ENCODE measurements around the gene CFL1. TPM values are rescaled to one million over a fixed set of nuclear protein-coding genes. Genes with fewer than 3 reads are reported as not detected.
A peak's percentile ranks its signal among the peaks of the same experiment; 100 is the strongest.

The CFL1 gene
- total and polyA plus RNA-seq, 10 of the 15 experiments (the other 5 are each of a cell fraction or from before 2014, with no cell fraction given): 164 to 2,994 (median 1,500) TPM

GRCh38 chr11:65886826-65887722, 29.1 kb upstream of the CFL1 start:
- SMC1A ChIA-PET (ENCODE audit: uncharacterized antibody, unreplicated experiment): interaction anchor here (0.6 to 6.7 kb wide), 9 partner anchors 13 to 98 kb away, joined by 3 to 52 read pairs (median 4); partner anchors contain the start of genes CFL1, FOSL1 and MUS81
- BruUV-seq (replicated peaks): no TSS peak
- ATAC-seq (no peak), DNase-seq (ENCODE audit: low read depth, low spot score) (no peak), FAIRE-seq (no peak)
- RAD21 ChIA-PET (ENCODE audit: unreplicated experiment): interaction anchor here (1.7 to 8.0 kb wide), 6 partner anchors 11 to 105 kb away, joined by 4 to 76 read pairs (median 20); partner anchors contain the start of genes CFL1 and MUS81
- in situ Hi-C loops (cut with MboI) (no loop called here), intact Hi-C loops (cut with micrococcal nuclease; ENCODE audit: unreplicated experiment) (no loop called here)
- H3K4me2 ChIP-seq (ENCODE audit: control insufficient read depth, insufficient read depth): peak overlapping the region; percentile 88
- no peaks in the 10 kb centered on the region for H3K27me3 ChIP-seq (replicated peaks in 1 of 2; ENCODE audit: control insufficient read depth in 2 of 2, insufficient read depth in 2 of 2, low read length in 1 of 2)
- H3K9me3 ChIP-seq (replicated peaks; ENCODE audit: control insufficient read depth, insufficient read depth, low read length): no peaks in the 10 kb centered on the region
- peak overlapping the region; percentile 70; the same call in 1 of the 2 replicates for H3K27ac ChIP-seq (ENCODE audit: control insufficient read depth, insufficient read depth)
- CTCF ChIA-PET: interaction anchor here (0.6 to 11.0 kb wide), 17 partner anchors 12 to 399 kb away, joined by 3 to 167 read pairs (median 7); partner anchors contain the start of genes CFL1, FOSL1, MUS81 and RNASEH2C
- H3K4me1 ChIP-seq (ENCODE audit: control insufficient read depth, insufficient read depth, low read length): peaks cover 23% of the 10 kb centered on the region
- peak overlapping the region; percentile 73 for H3K9ac ChIP-seq (ENCODE audit: control insufficient read depth, insufficient read depth, low read length)
- H3K79me2 ChIP-seq (ENCODE audit: control insufficient read depth, insufficient read depth, low read length): peaks cover 37% of the 10 kb centered on the region
- 68% methylated on average over 13 of the region's 14 CpGs for WGBS (ENCODE audit: insufficient coverage, insufficient replicate concordance, low lambda C conversion rate, missing lambda C conversion rate)
- POLR2A ChIA-PET: interaction anchor here (0.6 to 4.9 kb wide), 10 partner anchors 9 to 143 kb away, joined by 3 to 62 read pairs (median 7); partner anchors contain the start of genes BANF1, CFL1, EIF1AD and MUS81
- peak overlapping the region; percentile 90 for H3K4me3 ChIP-seq
- no peaks in the 10 kb centered on the region for H4K20me1 ChIP-seq (ENCODE audit: control insufficient read depth, insufficient read depth)
- no peak for TF ChIP-seq YBX1 (IDR thresholded peaks at IDR 0.05)
- no peak for TF ChIP-seq NFXL1 (IDR thresholded peaks at IDR 0.05; ENCODE audit: borderline replicate concordance)
- TF ChIP-seq CHD4 (IDR thresholded peaks at IDR 0.05): no peak
- no peak for TF ChIP-seq HDGF (IDR thresholded peaks at IDR 0.05)
- no peak for TF ChIP-seq BRCA1 (IDR thresholded peaks at IDR 0.05; ENCODE audit: low read depth, low read length)
- no peak for TF ChIP-seq RAD21 (IDR thresholded peaks at IDR 0.05; ENCODE audit: insufficient read depth, low read depth, low read length)
- no peak for TF ChIP-seq NFYA (IDR thresholded peaks at IDR 0.05; ENCODE audit: borderline replicate concordance, low read depth, low read length)
- TF ChIP-seq STAT1 (conservative IDR thresholded peaks at IDR 0.05): no peak
- TF ChIP-seq ZNF24 (IDR thresholded peaks at IDR 0.05): no peak
- TF ChIP-seq CHD2 (IDR thresholded peaks at IDR 0.05; ENCODE audit: borderline replicate concordance, low read depth, low read length): no peak
- TF ChIP-seq EGR1 (IDR thresholded peaks at IDR 0.05; ENCODE audit: borderline replicate concordance in 1 of 2, low read depth in 2 of 2, low read length in 2 of 2): no peak
- TF ChIP-seq ZNF622 (IDR thresholded peaks at IDR 0.05): no peak
- TF ChIP-seq RBBP5 (conservative IDR thresholded peaks at IDR 0.05): no peak
- no peak for TF ChIP-seq DPF2 (IDR thresholded peaks at IDR 0.05)
- TF ChIP-seq TBL1XR1 (IDR thresholded peaks at IDR 0.05; ENCODE audit: low read depth, low read length): no peak
- no peak for TF ChIP-seq BCL3 (IDR thresholded peaks at IDR 0.05; ENCODE audit: borderline replicate concordance, insufficient read depth, low read depth, low read length, poor library complexity, severe bottlenecking)
- peaks cover 12 to 25% of the 10 kb centered on the region in 2 experiments for H3K36me3 ChIP-seq (ENCODE audit: control insufficient read depth in 2 of 2, insufficient read depth in 2 of 2, low read length in 1 of 2)
- no peak overlapping the region for H2AFZ ChIP-seq (ENCODE audit: control insufficient read depth, low read depth, low read length)

Measured in GM12878 (cell line).